ENCODE data around the gene ADM5.
"Not testable (repeated sequence)": the region's sequence is repeated elsewhere in the genome, so short reads cannot be mapped to it uniquely, and the experiment has no call there.

The ADM5 gene

GRCh38 chr19:49712397-49712859 lies 23.0 kb downstream of the ADM5 start:
- Histone ChIP-seq H3K36me3 (ENCODE audit: insufficient read depth, insufficient read length, low read length) (peaks cover 4% of the 10 kb centered on the region), H3K4me1 (ENCODE audit: insufficient read depth, insufficient read length) (no peaks in the 10 kb centered on the region), H3K27me3 (ENCODE audit: insufficient read depth, insufficient read length) (no peaks in the 10 kb centered on the region), H3K9ac (ENCODE audit: insufficient read length, low read depth) (peak overlapping the region; percentile 61), H3K4me3 (ENCODE audit: insufficient read length, low read depth) (no peak overlapping the region), H3K9me3 (ENCODE audit: insufficient read depth, low read length) (no peaks in the 10 kb centered on the region)
- TF ChIP-seq ZNF274 (IDR thresholded peaks at IDR 0.05; ENCODE audit: low read depth, low read length) (no peak), SUZ12 (IDR thresholded peaks at IDR 0.05; ENCODE audit: extremely low read depth, insufficient read depth, insufficient read length) (no peak), YY1 (IDR thresholded peaks at IDR 0.05; ENCODE audit: insufficient read depth, insufficient read length) (no peak)
- no peak for DNase-seq (ENCODE audit: low read depth, low spot score)

DNA sequence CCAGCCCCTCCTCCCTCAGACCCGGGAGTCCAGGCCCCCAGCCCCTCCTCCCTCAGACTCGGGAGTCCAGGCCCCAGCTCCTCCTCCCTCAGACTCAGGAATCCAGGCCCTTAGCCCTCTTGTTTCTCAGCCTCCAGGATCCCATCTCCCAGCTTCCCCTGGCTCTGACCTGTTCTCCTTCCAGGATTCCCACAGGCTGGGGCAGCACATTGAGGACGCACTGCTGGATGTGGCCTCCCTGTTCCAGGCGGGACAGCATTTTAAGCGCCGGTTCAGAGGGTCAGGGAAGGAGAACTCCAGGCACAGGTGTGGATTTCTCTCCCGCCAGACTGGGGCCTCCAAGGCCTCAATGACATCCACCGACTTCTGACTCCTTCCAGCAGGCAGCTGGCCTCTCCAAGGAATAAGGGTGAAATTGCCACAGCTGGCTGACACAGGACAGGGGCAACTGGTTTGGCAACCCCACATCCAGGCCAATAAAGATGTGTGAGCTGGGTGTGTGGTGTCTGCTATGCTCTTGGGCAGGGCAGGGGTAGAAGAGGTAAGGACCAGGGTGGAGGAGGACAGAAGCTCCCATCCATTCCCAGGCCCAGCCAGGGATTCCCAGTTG lies 23.9 kb downstream of the ADM5 start:
- H3K4me3 ChIP-seq (ENCODE audit: insufficient read length, low read depth): no peak overlapping the region
- DNase-seq (ENCODE audit: low read depth, low spot score): no peak
- TF ChIP-seq ZNF274 (IDR thresholded peaks at IDR 0.05; ENCODE audit: low read depth, low read length): no peak
- TF ChIP-seq YY1 (IDR thresholded peaks at IDR 0.05; ENCODE audit: insufficient read depth, insufficient read length): no peak
- no peak for TF ChIP-seq SUZ12 (IDR thresholded peaks at IDR 0.05; ENCODE audit: extremely low read depth, insufficient read depth, insufficient read length)
- H3K27me3 ChIP-seq (ENCODE audit: insufficient read depth, insufficient read length): no peaks in the 10 kb centered on the region
- H3K4me1 ChIP-seq (ENCODE audit: insufficient read depth, insufficient read length): no peaks in the 10 kb centered on the region
- peaks cover 4% of the 10 kb centered on the region for H3K36me3 ChIP-seq (ENCODE audit: insufficient read depth, insufficient read length, low read length)
- peak overlapping the region; percentile 33 for H3K9ac ChIP-seq (ENCODE audit: insufficient read length, low read depth)
- no peaks in the 10 kb centered on the region for H3K9me3 ChIP-seq (ENCODE audit: insufficient read depth, low read length)

GRCh38 chr19:49716154-49716553 lies 26.8 kb downstream of the ADM5 start:
- no peak for DNase-seq (ENCODE audit: low read depth, low spot score)

DNA sequence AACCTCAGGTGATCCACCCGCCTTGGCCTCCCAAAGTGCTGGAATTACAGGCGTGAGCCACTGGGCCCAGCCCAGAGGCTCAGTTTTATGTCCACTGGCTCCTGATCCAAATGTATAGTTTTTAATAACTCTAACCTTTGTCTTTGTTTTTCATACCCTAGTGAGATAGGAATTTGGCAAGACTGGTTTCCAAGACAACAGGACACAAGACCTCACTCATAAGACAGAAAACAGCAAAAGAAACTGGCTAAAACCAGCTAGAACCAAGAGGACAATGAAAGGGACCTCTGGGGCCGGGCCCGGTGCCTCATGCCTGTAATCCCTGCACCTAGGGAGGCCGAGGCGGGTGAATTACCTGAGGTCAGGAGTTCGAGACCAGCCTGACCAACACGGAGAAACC lies 29.1 kb downstream of the ADM5 start:
- Histone ChIP-seq H3K27me3 (ENCODE audit: insufficient read depth, insufficient read length) (no peaks in the 10 kb centered on the region), H3K4me3 (ENCODE audit: insufficient read length, low read depth) (no peak overlapping the region), H3K9ac (ENCODE audit: insufficient read length, low read depth) (no peak overlapping the region), H3K36me3 (ENCODE audit: insufficient read depth, insufficient read length, low read length) (peaks cover 3% of the 10 kb centered on the region), H3K9me3 (ENCODE audit: insufficient read depth, low read length) (no peaks in the 10 kb centered on the region), H3K4me1 (ENCODE audit: insufficient read depth, insufficient read length) (no peaks in the 10 kb centered on the region)
- DNase-seq (ENCODE audit: low read depth, low spot score): no peak
- no peak for TF ChIP-seq ZNF274 (IDR thresholded peaks at IDR 0.05; ENCODE audit: low read depth, low read length)
- TF ChIP-seq SUZ12 (IDR thresholded peaks at IDR 0.05; ENCODE audit: extremely low read depth, insufficient read depth, insufficient read length): no peak
- no peak for TF ChIP-seq YY1 (IDR thresholded peaks at IDR 0.05; ENCODE audit: insufficient read depth, insufficient read length)

More at GRCh38 chr19:49716154-49716553, 26.8 kb downstream of the ADM5 start:
- no peak overlapping the region for H3K4me3 ChIP-seq (ENCODE audit: insufficient read length, low read depth)
- H3K9me3 ChIP-seq (ENCODE audit: insufficient read depth, low read length): no peaks in the 10 kb centered on the region
- no peaks in the 10 kb centered on the region for H3K4me1 ChIP-seq (ENCODE audit: insufficient read depth, insufficient read length)
- TF ChIP-seq SUZ12 (IDR thresholded peaks at IDR 0.05; ENCODE audit: extremely low read depth, insufficient read depth, insufficient read length) (no peak), YY1 (IDR thresholded peaks at IDR 0.05; ENCODE audit: insufficient read depth, insufficient read length) (no peak), ZNF274 (IDR thresholded peaks at IDR 0.05; ENCODE audit: low read depth, low read length) (no peak)
- no peak overlapping the region for H3K9ac ChIP-seq (ENCODE audit: insufficient read length, low read depth)
- peaks cover 4% of the 10 kb centered on the region for H3K36me3 ChIP-seq (ENCODE audit: insufficient read depth, insufficient read length, low read length)
- H3K27me3 ChIP-seq (ENCODE audit: insufficient read depth, insufficient read length): no peaks in the 10 kb centered on the region

- Histone ChIP-seq H3K4me3 (ENCODE audit: insufficient read length, low read depth) (no peak overlapping the region), H3K9ac (ENCODE audit: insufficient read length, low read depth) (no peak overlapping the region), H3K9me3 (ENCODE audit: insufficient read depth, low read length) (no peaks in the 10 kb centered on the region), H3K36me3 (ENCODE audit: insufficient read depth, insufficient read length, low read length) (no peaks in the 10 kb centered on the region), H3K4me1 (ENCODE audit: insufficient read depth, insufficient read length) (no peaks in the 10 kb centered on the region), H3K27me3 (ENCODE audit: insufficient read depth, insufficient read length) (no peaks in the 10 kb centered on the region)
- no peak for DNase-seq (ENCODE audit: low read depth, low spot score)
- TF ChIP-seq ZNF274 (IDR thresholded peaks at IDR 0.05; ENCODE audit: low read depth, low read length): no peak
Observed at GRCh38 chr19:49718991-49719390, 29.6 kb downstream of the ADM5 start.

DNA sequence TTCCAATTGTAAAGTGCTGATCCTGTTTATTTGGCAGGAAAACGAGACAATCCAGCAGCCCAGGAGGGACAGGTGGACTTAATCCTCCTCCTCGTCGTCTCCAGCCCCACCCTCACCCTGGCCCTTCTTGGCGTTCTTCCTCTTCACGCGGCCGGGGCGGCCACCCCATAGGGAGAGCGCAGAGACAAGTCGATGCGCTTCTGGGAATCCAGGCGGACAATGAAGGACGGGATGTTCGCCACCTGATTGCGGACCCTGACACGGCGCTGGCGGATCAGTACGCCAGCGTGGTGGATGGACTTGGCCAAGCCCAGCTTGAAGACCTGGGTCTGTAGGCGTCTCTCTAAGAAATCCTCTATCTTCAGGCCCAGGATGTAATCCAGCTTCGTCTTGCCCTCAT lies 30.0 kb downstream of the ADM5 start:
- not testable (repeated sequence) for H3K9me3 ChIP-seq (ENCODE audit: insufficient read depth, low read length); H3K27me3 ChIP-seq (ENCODE audit: insufficient read depth, insufficient read length); H3K4me3 ChIP-seq (ENCODE audit: insufficient read length, low read depth); H3K9ac ChIP-seq (ENCODE audit: insufficient read length, low read depth); DNase-seq (ENCODE audit: low read depth, low spot score); H3K36me3 ChIP-seq (ENCODE audit: insufficient read depth, insufficient read length, low read length); H3K4me1 ChIP-seq (ENCODE audit: insufficient read depth, insufficient read length)

- Histone ChIP-seq H3K9ac (ENCODE audit: insufficient read length, low read depth) (no peak overlapping the region), H3K9me3 (ENCODE audit: insufficient read depth, low read length) (no peaks in the 10 kb centered on the region), H3K27me3 (ENCODE audit: insufficient read depth, insufficient read length) (no peaks in the 10 kb centered on the region), H3K36me3 (ENCODE audit: insufficient read depth, insufficient read length, low read length) (no peaks in the 10 kb centered on the region), H3K4me1 (ENCODE audit: insufficient read depth, insufficient read length) (no peaks in the 10 kb centered on the region), H3K4me3 (ENCODE audit: insufficient read length, low read depth) (no peak overlapping the region)
- no peak for TF ChIP-seq YY1 (IDR thresholded peaks at IDR 0.05; ENCODE audit: insufficient read depth, insufficient read length)
- no peak for TF ChIP-seq SUZ12 (IDR thresholded peaks at IDR 0.05; ENCODE audit: extremely low read depth, insufficient read depth, insufficient read length)
- TF ChIP-seq ZNF274 (IDR thresholded peaks at IDR 0.05; ENCODE audit: low read depth, low read length): no peak
- DNase-seq (ENCODE audit: low read depth, low spot score): no peak
Observed at GRCh38 chr19:49727217-49728030, 38.0 kb downstream of the ADM5 start.
